PC-9 (cell line): ENCODE results near the gene CACHD1. TPM values are rescaled to one million over a fixed set of nuclear protein-coding genes. Genes with fewer than 3 reads are reported as not detected.

Experiments
- BruUV-seq: library from RNA; stranded (reverse); fragments of 400-500 nt; replicated peaks from 2 replicates; lab custom pipeline; 2021; lab: Mats Ljungman, UMichigan
- CTCF ChIA-PET: fragments of 300-600 bp; sonication (Branson Sonifier 250); formaldehyde crosslinking; loops from one replicate; lab custom pipeline; 2022; ENCODE audit warnings: antibody characterized with exemption; lab: Charles Lee
- POLR2A ChIA-PET: fragments of 300-600 bp; sonication (Branson Sonifier 250); formaldehyde crosslinking; loops from one replicate; lab custom pipeline; 2022; ENCODE audit warnings: antibody characterized with exemption; ENCODE audit not compliant: unreplicated experiment; lab: Charles Lee
- DNase-seq, 2 experiments: peaks; one replicate each; pipeline versions ENCODE4 v3.0.0 to v3.0.0-alpha.2; 2015 to 2022; ENCODE audit warnings: mixed read lengths in 1 of 2
- H2AFZ ChIP-seq: fragments of 200-600 bp; sonication (generic); 2 replicates; pipeline ENCODE4 v1.8.1; 2017; ENCODE audit warnings: antibody characterized with exemption
- H3F3A ChIP-seq: fragments of 200-600 bp; sonication (generic); 2 replicates; pipeline ENCODE4 v1.8.1; 2017; ENCODE audit warnings: antibody characterized with exemption, mild to moderate bottlenecking, low read depth; ENCODE audit not compliant: insufficient read depth
- H3K27ac ChIP-seq: fragments of 200-600 bp; sonication (generic); 2 replicates; pipeline ENCODE4 v1.6.1; 2016; ENCODE audit warnings: mixed run types
- H3K27me3 ChIP-seq: fragments of 200-600 bp; sonication (generic); 2 replicates; pipeline ENCODE4 v1.6.1; 2016; ENCODE audit warnings: low read depth, mixed run types; ENCODE audit not compliant: insufficient read depth
- H3K36me3 ChIP-seq: fragments of 200-600 bp; sonication (generic); 2 replicates; pipeline ENCODE4 v1.6.1; 2016; ENCODE audit warnings: low read depth, mixed run types
- H3K4me1 ChIP-seq: fragments of 200-600 bp; sonication (generic); replicated peaks from 2 replicates; pipeline ENCODE4 v1.6.1; 2016; ENCODE audit warnings: mixed run types; ENCODE audit not compliant: insufficient read depth
- H3K4me2 ChIP-seq: fragments of 200-600 bp; sonication (generic); 2 replicates; pipeline ENCODE4 v1.6.1; 2017; ENCODE audit warnings: mixed run types
- H3K4me3 ChIP-seq: fragments of 200-600 bp; sonication (generic); 2 replicates; pipeline ENCODE4 v1.6.1; 2016; ENCODE audit warnings: mixed run types
- H3K79me2 ChIP-seq: fragments of 200-600 bp; sonication (generic); 2 replicates; pipeline ENCODE4 v1.6.1; 2017; ENCODE audit warnings: low read depth, mixed run types
- H3K9me2 ChIP-seq: fragments of 200-600 bp; sonication (generic); 2 replicates; pipeline ENCODE4 v1.8.1; 2017; ENCODE audit warnings: mild to moderate bottlenecking; ENCODE audit not compliant: insufficient read depth
- H3K9me3 ChIP-seq: fragments of 200-600 bp; sonication (generic); 2 replicates; pipeline ENCODE4 v1.8.1; 2016; ENCODE audit warnings: low read depth; ENCODE audit not compliant: insufficient read depth
- H4K20me1 ChIP-seq: fragments of 200-600 bp; sonication (generic); 2 replicates; pipeline ENCODE4 v1.8.1; 2017; ENCODE audit not compliant: insufficient read depth
- CTCF ChIP-seq: fragments of 200-600 bp; sonication (generic); conservative IDR thresholded peaks from 2 replicates; pipeline ENCODE4 v1.6.1; 2017; ENCODE audit warnings: mixed run types, antibody characterized with exemption, mild to moderate bottlenecking, moderate library complexity
- EZH2 ChIP-seq: fragments of 200-600 bp; sonication (generic); IDR thresholded peaks from 2 replicates; pipeline ENCODE4 v1.8.0; 2017; ENCODE audit warnings: antibody characterized with exemption, low read depth
- intact Hi-C: fragments of 100-400 bp; cut with micrococcal nuclease; formaldehyde crosslinking; loops from one replicate; pipeline ENCODE4 v1.10.0; 2022; ENCODE audit not compliant: unreplicated experiment
- total RNA-seq: library from RNA; stranded (reverse); gene quantifications from 2 replicates; pipeline ENCODE4 v1.2.3, GENCODE V29; 2021

Gene CACHD1
- total RNA-seq, 1 experiment from 2014 or later: 3.1 TPM

DNA sequence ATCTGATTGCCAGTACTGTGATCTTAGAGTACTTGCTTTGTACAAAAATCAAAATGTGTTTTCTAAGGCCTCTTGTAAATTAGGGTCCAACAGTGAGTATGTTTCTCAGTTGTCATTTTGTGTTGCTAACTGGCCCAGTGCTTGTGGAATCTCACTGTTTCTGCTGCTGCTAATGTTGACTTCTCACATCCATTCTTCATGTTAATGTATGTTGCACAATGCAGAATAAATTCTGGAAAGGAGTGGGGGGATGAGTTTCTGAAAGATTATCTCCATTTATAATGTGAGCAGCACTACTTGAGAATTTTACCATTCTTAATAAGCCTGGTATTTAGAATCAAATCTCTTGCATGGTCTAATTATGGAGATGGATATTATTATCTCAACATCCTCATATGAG, 57.9 kb downstream of the CACHD1 start:
- H3K4me2 ChIP-seq: no peak overlapping the region
- no peaks in the 10 kb centered on the region for H4K20me1 ChIP-seq
- no peak overlapping the region for H3K27ac ChIP-seq
- DNase-seq: no peak
- H3K4me1 ChIP-seq: no peaks in the 10 kb centered on the region
- no peaks in the 10 kb centered on the region for H3K36me3 ChIP-seq
- H3F3A ChIP-seq: no peaks in the 10 kb centered on the region
- no peak overlapping the region for H3K4me3 ChIP-seq
- CTCF ChIA-PET: no interaction called here
- BruUV-seq: no TSS peak
- no peaks in the 10 kb centered on the region; the same call in 1 of the 2 replicates for H3K9me2 ChIP-seq
- no peaks in the 10 kb centered on the region for H3K9me3 ChIP-seq
- H3K79me2 ChIP-seq: no peaks in the 10 kb centered on the region
- TF ChIP-seq EZH2 (no peak), CTCF (no peak)
- POLR2A ChIA-PET: no interaction called here
- H3K27me3 ChIP-seq: no peaks in the 10 kb centered on the region
- intact Hi-C loops: no loop called here
- no peak overlapping the region for H2AFZ ChIP-seq

- CTCF ChIA-PET: no interaction called here
- intact Hi-C loops: no loop called here
- no peak for TF ChIP-seq CTCF
- Histone ChIP-seq H3K27me3 (no peaks in the 10 kb centered on the region), H3K4me2 (no peak overlapping the region), H3K9me3 (no peaks in the 10 kb centered on the region), H2AFZ (no peak overlapping the region), H3K4me3 (no peak overlapping the region), H3K27ac (no peak overlapping the region), H3K79me2 (no peaks in the 10 kb centered on the region), H4K20me1 (no peaks in the 10 kb centered on the region), H3K9me2 (no peaks in the 10 kb centered on the region), H3K36me3 (no peaks in the 10 kb centered on the region), H3F3A (no peaks in the 10 kb centered on the region), H3K4me1 (no peaks in the 10 kb centered on the region)
- no TSS peak for BruUV-seq
- POLR2A ChIA-PET: no interaction called here
- DNase-seq: no peak
Observed at GRCh38 chr1:64530969-64531692, 61.2 kb downstream of the CACHD1 start.

GRCh38 chr1:64532646-64533045, 62.7 kb downstream of the CACHD1 start:
- ChIA-PET CTCF (no interaction called here), POLR2A (no interaction called here)
- Histone ChIP-seq H3K4me3 (no peak overlapping the region), H3K36me3 (no peaks in the 10 kb centered on the region), H3K27me3 (no peaks in the 10 kb centered on the region), H3K27ac (no peak overlapping the region), H3K9me2 (no peaks in the 10 kb centered on the region), H3K9me3 (no peaks in the 10 kb centered on the region), H3K4me1 (no peaks in the 10 kb centered on the region), H2AFZ (no peak overlapping the region), H3F3A (no peaks in the 10 kb centered on the region), H3K79me2 (no peaks in the 10 kb centered on the region), H4K20me1 (no peaks in the 10 kb centered on the region), H3K4me2 (no peak overlapping the region)
- TF ChIP-seq CTCF (no peak), EZH2 (no peak)
- intact Hi-C loops: no loop called here
- no TSS peak for BruUV-seq
- no peak for DNase-seq
